ENCODE data around the gene TMEM119. TPM values are rescaled to one million over a fixed set of nuclear protein-coding genes. Genes with fewer than 3 reads are reported as not detected.

The TMEM119 gene
- total RNA-seq, result 1 to 10 TPM; 2.3 to 5.9 (median 4.5) TPM

DNA sequence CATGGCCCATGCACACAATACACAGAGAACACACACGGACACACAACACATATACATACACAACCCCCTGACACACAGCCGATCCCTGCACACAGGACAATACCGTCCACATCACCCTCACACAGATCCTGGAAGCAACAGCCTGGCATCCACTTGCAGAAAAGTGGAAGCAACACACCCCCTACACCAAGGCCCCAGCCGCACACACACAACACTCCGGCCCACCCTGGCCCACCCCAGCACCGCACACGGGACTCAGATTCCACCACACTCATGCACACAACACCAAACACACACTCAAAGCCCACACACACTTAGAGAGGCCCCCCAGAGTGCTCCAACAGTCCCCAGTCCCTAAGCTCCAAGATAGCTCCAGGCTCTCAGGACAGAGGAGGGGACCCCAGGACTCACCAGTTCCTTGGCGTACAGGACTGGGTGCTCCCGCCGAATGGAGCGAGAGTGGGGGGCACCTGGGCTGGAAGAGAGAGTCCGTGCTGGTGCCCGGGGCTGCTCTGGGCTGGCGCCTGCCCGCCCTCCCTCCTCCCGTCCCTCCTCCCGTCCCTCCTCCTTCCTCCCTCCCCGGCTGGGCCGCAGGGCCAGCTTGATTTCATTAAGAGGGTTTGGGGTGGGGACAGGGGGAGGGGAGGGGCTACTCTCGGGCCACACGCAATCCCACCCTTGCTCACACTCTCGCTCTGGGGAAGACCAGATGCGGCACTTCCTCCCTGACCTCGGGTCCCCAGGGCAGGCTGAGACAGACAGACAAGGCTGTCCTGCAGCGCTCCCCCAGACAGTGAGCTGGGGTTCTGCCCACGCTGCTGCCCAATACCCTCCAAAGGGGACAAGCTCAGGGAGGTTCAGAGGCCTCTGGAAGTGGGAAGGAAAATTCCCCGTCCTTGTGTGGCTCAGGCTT, at the start of gene TMEM119:
Gene TMEM119 (minus strand): TSS at position 526 of the 913 bp plus-strand sequence. CDS start 5,701 bp downstream, outside the sequence.
- no peaks in the 10 kb centered on the region for H3K9me3 ChIP-seq
- H3K27me3 ChIP-seq, result no peaks in the 10 kb centered on the region
- TF ChIP-seq POLR2A (IDR thresholded peaks at IDR 0.05) (no peak), EP300 (IDR thresholded peaks at IDR 0.05) (no peak), POLR2AphosphoS5 (IDR thresholded peaks at IDR 0.05) (no peak)
- TF ChIP-seq, protein P1, sequence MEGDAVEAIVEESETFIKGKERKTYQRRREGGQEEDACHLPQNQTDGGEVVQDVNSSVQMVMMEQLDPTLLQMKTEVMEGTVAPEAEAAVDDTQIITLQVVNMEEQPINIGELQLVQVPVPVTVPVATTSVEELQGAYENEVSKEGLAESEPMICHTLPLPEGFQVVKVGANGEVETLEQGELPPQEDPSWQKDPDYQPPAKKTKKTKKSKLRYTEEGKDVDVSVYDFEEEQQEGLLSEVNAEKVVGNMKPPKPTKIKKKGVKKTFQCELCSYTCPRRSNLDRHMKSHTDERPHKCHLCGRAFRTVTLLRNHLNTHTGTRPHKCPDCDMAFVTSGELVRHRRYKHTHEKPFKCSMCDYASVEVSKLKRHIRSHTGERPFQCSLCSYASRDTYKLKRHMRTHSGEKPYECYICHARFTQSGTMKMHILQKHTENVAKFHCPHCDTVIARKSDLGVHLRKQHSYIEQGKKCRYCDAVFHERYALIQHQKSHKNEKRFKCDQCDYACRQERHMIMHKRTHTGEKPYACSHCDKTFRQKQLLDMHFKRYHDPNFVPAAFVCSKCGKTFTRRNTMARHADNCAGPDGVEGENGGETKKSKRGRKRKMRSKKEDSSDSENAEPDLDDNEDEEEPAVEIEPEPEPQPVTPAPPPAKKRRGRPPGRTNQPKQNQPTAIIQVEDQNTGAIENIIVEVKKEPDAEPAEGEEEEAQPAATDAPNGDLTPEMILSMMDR (IDR thresholded peaks at IDR 0.05), result no peak
- H3K27ac ChIP-seq, result peak within 1 kb of the TSS in 3 of 4 donors; percentile 17 to 27 (median 24)
- peak; percentile 66 for ATAC-seq
- H3K36me3 ChIP-seq, result no peaks in the 10 kb centered on the region
- peak within 1 kb of the TSS in 1 of 2 donors; percentile 41 for H3K4me3 ChIP-seq
- 51 to 60% methylated on average over 1 to 6 of the region's 27 CpGs for WGBS, 2 donors (ENCODE audit: low coverage in 1 of 2)
- H3K4me1 ChIP-seq, result peaks cover 0 to 10% (median 0%) of the 10 kb centered on the region in 3 donors

- Histone ChIP-seq H3K9me3 (no peaks in the 10 kb centered on the region), H3K27ac (peak overlapping the region in 3 of 4 donors; percentile 70 to 78 (median 72)), H3K27me3 (no peaks in the 10 kb centered on the region), H3K4me1 (peaks cover 2 to 89% (median 14%) of the 10 kb centered on the region in 3 donors), H3K4me3 (no peak overlapping the region), H3K36me3 (peaks cover 0 to 64% of the 10 kb centered on the region in 2 donors)
- 51 to 53% methylated on average over 8 to 10 of the region's 10 CpGs for WGBS, 2 donors (ENCODE audit: low coverage in 1 of 2)
- no peak for TF ChIP-seq EP300 (IDR thresholded peaks at IDR 0.05)
- TF ChIP-seq, protein P1 (IDR thresholded peaks at IDR 0.05), result no peak
- no peak for TF ChIP-seq POLR2AphosphoS5 (IDR thresholded peaks at IDR 0.05)
- no peak for TF ChIP-seq POLR2A (IDR thresholded peaks at IDR 0.05)
- ATAC-seq, result no peak
Observed at GRCh38 chr12:108646600-108647579, 49.0 kb upstream of the TMEM119 start.

GRCh38 chr12:108645686-108646599, 48.1 kb upstream of the TMEM119 start:
- Histone ChIP-seq H3K4me1 (peaks cover 2 to 99% (median 14%) of the 10 kb centered on the region in 3 donors), H3K4me3 (no peak overlapping the region), H3K9me3 (no peaks in the 10 kb centered on the region), H3K36me3 (peaks cover 0 to 54% of the 10 kb centered on the region in 2 donors), H3K27ac (peak overlapping the region in 3 of 4 donors; percentile 68 to 70 (median 70)), H3K27me3 (no peaks in the 10 kb centered on the region)
- TF ChIP-seq EP300 (IDR thresholded peaks at IDR 0.05) (no peak), POLR2AphosphoS5 (IDR thresholded peaks at IDR 0.05) (no peak), POLR2A (IDR thresholded peaks at IDR 0.05) (no peak)
- TF ChIP-seq, protein P1 (IDR thresholded peaks at IDR 0.05), result no peak
- ATAC-seq, result no peak
- WGBS, 2 donors (ENCODE audit: low coverage in 1 of 2), result 66 to 78% methylated on average over 4 to 7 of the region's 15 CpGs

DNA sequence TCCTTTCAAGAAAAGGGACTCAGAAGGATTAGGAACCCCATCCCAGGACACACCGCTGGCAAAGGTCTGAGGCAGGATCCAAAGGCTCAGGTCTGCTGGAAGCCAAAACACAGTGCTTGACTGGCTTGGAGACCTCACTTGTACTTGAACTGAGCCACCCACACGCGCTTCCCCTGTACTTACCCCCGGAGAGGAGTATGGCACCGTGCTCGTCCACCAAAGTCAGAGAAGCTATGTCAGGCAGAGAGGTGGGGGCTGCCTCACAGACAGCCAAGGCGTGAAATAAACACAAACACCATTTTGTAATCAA, 46.9 kb upstream of the TMEM119 start:
- 81 to 100% methylated on average over 3 to 6 of the region's 7 CpGs for WGBS, 2 donors (ENCODE audit: low coverage in 1 of 2)
- H3K4me1 ChIP-seq, result peaks cover 1 to 91% (median 14%) of the 10 kb centered on the region in 3 donors
- no peak overlapping the region for H3K4me3 ChIP-seq
- no peaks in the 10 kb centered on the region for H3K9me3 ChIP-seq
- no peak for ATAC-seq
- H3K27me3 ChIP-seq, result no peaks in the 10 kb centered on the region
- peaks cover 0 to 50% of the 10 kb centered on the region in 2 donors for H3K36me3 ChIP-seq
- H3K27ac ChIP-seq, result peak overlapping the region; percentile 25 to 70 (median 69)
- TF ChIP-seq POLR2AphosphoS5 (IDR thresholded peaks at IDR 0.05), result no peak
- no peak for TF ChIP-seq POLR2A (IDR thresholded peaks at IDR 0.05)
- TF ChIP-seq, protein P1 (IDR thresholded peaks at IDR 0.05), result no peak
- no peak for TF ChIP-seq EP300 (IDR thresholded peaks at IDR 0.05)
